Endothelial cell (in vitro differentiated cells): Measurements from ENCODE around the gene SCN1B. TPM values are rescaled to one million over a fixed set of nuclear protein-coding genes. Genes with fewer than 3 reads are reported as not detected.

ENCODE experiments used
- DNase-seq: peaks from one replicate; pipeline ENCODE4 v3.0.0; 2021; ENCODE audit warnings: low spot score
- H3K27ac Mint-ChIP-seq: one replicate; pipeline ENCODE4 v1.8.0; 2021; ENCODE audit warnings: mixed read lengths, inconsistent platforms; ENCODE audit not compliant: unreplicated experiment
- H3K27me3 Mint-ChIP-seq: one replicate; pipeline ENCODE4 v1.8.0; 2021; ENCODE audit warnings: mild to moderate bottlenecking, moderate library complexity, mixed read lengths, inconsistent platforms; ENCODE audit not compliant: unreplicated experiment
- H3K36me3 Mint-ChIP-seq: one replicate; pipeline ENCODE4 v1.8.0; 2021; ENCODE audit warnings: mild to moderate bottlenecking, low read depth, mixed read lengths, inconsistent platforms; ENCODE audit not compliant: unreplicated experiment
- H3K4me1 Mint-ChIP-seq: one replicate; pipeline ENCODE4 v1.8.0; 2021; ENCODE audit warnings: mild to moderate bottlenecking, mixed read lengths, inconsistent platforms; ENCODE audit not compliant: unreplicated experiment
- H3K4me3 Mint-ChIP-seq: one replicate; pipeline ENCODE4 v1.8.0; 2021; ENCODE audit warnings: mild to moderate bottlenecking, mixed read lengths, inconsistent platforms; ENCODE audit not compliant: unreplicated experiment
- H3K9me3 Mint-ChIP-seq: one replicate; pipeline ENCODE4 v1.8.0; 2021; ENCODE audit warnings: mixed read lengths, inconsistent platforms; ENCODE audit not compliant: unreplicated experiment
- CTCF ChIP-seq: fragments of 200-600 bp; sonication (generic); IDR thresholded peaks from one replicate; pipeline ENCODE4 v1.5.0; 2021; ENCODE audit warnings: antibody characterized with exemption; ENCODE audit not compliant: unreplicated experiment
- total RNA-seq: library from RNA; stranded (reverse); fragmentation: NEBNext Ultra II Directional; extraction: Animal tissue kit (Norgen Biotek cat#: 25700); gene quantifications from one replicate; pipeline ENCODE4 v1.2.1, GENCODE V29; 2021; ENCODE audit not compliant: unreplicated experiment

Gene SCN1B
- total RNA-seq, 1 donor from 2014 or later: 0.62 TPM

GRCh38 chr19:35009424-35010415 lies 20.6 kb upstream of the SCN1B start:
- H3K9me3 Mint-ChIP-seq: no peaks in the 10 kb centered on the region
- no peak overlapping the region for H3K27ac Mint-ChIP-seq
- H3K27me3 Mint-ChIP-seq: peaks cover 8% of the 10 kb centered on the region
- H3K4me1 Mint-ChIP-seq: peaks cover 14% of the 10 kb centered on the region
- DNase-seq: no peak
- peaks cover 47% of the 10 kb centered on the region for H3K36me3 Mint-ChIP-seq
- H3K4me3 Mint-ChIP-seq: peak overlapping the region; percentile 56
- no peak for TF ChIP-seq CTCF

- H3K9me3 Mint-ChIP-seq: no peaks in the 10 kb centered on the region
- H3K36me3 Mint-ChIP-seq: peaks cover 48% of the 10 kb centered on the region
- no peak for DNase-seq
- H3K27ac Mint-ChIP-seq: no peak overlapping the region
- H3K27me3 Mint-ChIP-seq: peaks cover 8% of the 10 kb centered on the region
- no peak overlapping the region for H3K4me3 Mint-ChIP-seq
- no peak for TF ChIP-seq CTCF
- H3K4me1 Mint-ChIP-seq: peaks cover 14% of the 10 kb centered on the region
Observed at GRCh38 chr19:35011091-35011689, 19.1 kb upstream of the SCN1B start.

- Mint-ChIP-seq H3K4me1 (peaks cover 14% of the 10 kb centered on the region), H3K27ac (peak overlapping the region; percentile 40), H3K36me3 (peaks cover 40% of the 10 kb centered on the region), H3K9me3 (no peaks in the 10 kb centered on the region), H3K27me3 (peaks cover 7% of the 10 kb centered on the region), H3K4me3 (peak overlapping the region; percentile 56)
- no peak for DNase-seq
- TF ChIP-seq CTCF: no peak
Observed at GRCh38 chr19:35011737-35012682, 18.3 kb upstream of the SCN1B start.

- Mint-ChIP-seq H3K27ac (no peak overlapping the region), H3K4me1 (peaks cover 14% of the 10 kb centered on the region), H3K9me3 (no peaks in the 10 kb centered on the region), H3K4me3 (peak overlapping the region; percentile 63), H3K36me3 (peaks cover 51% of the 10 kb centered on the region), H3K27me3 (peaks cover 12% of the 10 kb centered on the region)
- DNase-seq: peak; percentile 80
- TF ChIP-seq CTCF: peak; percentile 94
Observed at GRCh38 chr19:35013041-35013819, 17.0 kb upstream of the SCN1B start.
